ENCODE measurements around the gene TBX3.

DNA sequence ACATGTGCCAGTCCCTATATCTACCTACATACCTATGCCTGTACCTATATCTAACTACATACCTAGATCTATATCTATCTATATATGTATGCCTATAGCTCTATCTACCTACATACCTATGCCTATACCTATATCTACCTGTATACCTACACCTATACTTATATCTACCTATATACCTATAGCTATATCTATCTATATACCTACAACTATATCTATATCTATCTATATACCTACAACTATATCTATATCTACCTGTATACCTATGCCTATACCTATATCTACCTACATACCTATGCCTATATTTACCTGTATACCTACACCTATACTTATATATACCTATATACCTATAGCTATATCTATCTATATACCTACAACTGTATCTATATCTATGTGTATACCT lies 56.6 kb downstream of the TBX3 start:
- TF ChIP-seq CTCF (conservative IDR thresholded peaks at IDR 0.05; ENCODE audit: low read length) (no peak), EZH2phosphoT487 (IDR thresholded peaks at IDR 0.05; ENCODE audit: borderline replicate concordance, low read depth, low read length) (no peak)

Measured in OCI-LY7 (cell line).